Measurements from ENCODE around the gene RANBP9. TPM values are rescaled to one million over a fixed set of nuclear protein-coding genes. Genes with fewer than 3 reads are reported as not detected.

Gene RANBP9
- total and polyA plus RNA-seq, 9 of the 15 experiments (the other 6 are each of a cell fraction or from before 2014, with no cell fraction given): 27.5 to 130 (median 61.5) TPM

DNA sequence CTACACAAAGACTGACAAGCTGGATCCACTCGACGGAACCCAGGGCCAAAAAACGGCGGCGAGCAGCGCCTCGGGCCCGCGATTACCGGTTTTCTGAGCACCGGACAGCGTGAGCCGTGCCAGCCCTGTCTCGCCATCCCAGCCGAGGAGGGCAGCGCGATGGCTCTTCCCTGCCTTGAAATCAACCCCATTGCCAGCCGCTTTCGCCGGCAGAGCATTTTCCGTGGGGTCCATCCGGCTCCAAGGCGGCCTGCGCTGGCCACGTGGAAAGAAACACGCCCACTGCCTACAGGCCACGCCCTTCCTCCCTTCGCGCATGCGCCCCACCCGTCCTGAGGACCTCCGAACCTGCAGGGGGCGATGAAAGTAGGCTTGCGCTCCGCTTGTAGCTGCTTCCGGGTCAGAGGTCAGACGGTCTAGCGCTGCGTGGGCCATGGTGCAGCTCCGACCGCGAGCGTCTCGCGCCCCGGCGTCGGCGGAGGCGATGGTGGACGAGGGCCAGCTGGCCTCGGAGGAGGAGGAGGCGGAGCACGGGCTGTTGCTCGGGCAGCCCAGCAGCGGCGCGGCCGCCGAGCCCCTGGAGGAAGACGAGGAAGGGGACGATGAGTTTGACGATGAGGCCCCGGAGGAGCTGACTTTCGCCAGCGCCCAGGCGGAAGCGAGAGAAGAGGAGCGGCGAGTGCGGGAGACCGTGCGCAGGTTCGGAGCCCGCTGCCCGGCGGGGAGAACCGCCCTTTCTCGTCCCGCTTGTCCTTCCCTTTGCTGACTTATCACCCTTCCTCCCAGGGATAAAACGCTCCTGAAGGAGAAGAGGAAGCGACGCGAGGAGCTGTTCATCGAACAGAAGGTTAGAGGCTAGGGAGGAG lies 96.5 kb downstream of the RANBP9 start, which contains the start of gene NOL7 (continued):
- TF ChIP-seq HNRNPLL (IDR thresholded peaks at IDR 0.05; ENCODE audit: low read depth, low read length, poor library complexity, severe bottlenecking): peak; percentile 80
- TF ChIP-seq NCOA1 (IDR thresholded peaks at IDR 0.05; ENCODE audit: low read depth): no peak; the same call in 1 of the 2 replicates
- TF ChIP-seq, protein P1, sequence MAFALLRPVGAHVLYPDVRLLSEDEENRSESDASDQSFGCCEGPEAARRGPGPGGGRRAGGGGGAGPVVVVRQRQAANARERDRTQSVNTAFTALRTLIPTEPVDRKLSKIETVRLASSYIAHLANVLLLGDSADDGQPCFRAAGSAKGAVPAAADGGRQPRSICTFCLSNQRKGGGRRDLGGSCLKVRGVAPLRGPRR (CRISPR knock-in tag; IDR thresholded peaks at IDR 0.05): no peak
- no peak for TF ChIP-seq ZNF3 (CRISPR knock-in tag; IDR thresholded peaks at IDR 0.05)
- TF ChIP-seq ZNF644 (tag; IDR thresholded peaks at IDR 0.05; ENCODE audit: low read depth): no peak
- no peak; a peak in 1 of 4 replicates for TF ChIP-seq ETV6 (IDR thresholded peaks at IDR 0.05; ENCODE audit: borderline replicate concordance in 1 of 2, low read depth in 2 of 2, low read length in 1 of 2)
- TF ChIP-seq ETV6 (CRISPR knock-in tag; IDR thresholded peaks at IDR 0.05; ENCODE audit: borderline replicate concordance): no peak
- TF ChIP-seq NCOA4 (IDR thresholded peaks at IDR 0.05; ENCODE audit: partially characterized antibody): no peak
- TF ChIP-seq ZNF707 (CRISPR knock-in tag; conservative IDR thresholded peaks at IDR 0.05): no peak
- peak; percentile 68; the same call in 1 of the 2 replicates for TF ChIP-seq TCF3 (CRISPR knock-in tag; IDR thresholded peaks at IDR 0.05)
- no peak; the same call in 1 of the 2 replicates for TF ChIP-seq ZNF239 (CRISPR knock-in tag; IDR thresholded peaks at IDR 0.05)
- no peak for TF ChIP-seq ZNF124 (CRISPR knock-in tag; IDR thresholded peaks at IDR 0.05)
- no peak for TF ChIP-seq HMG20A (CRISPR knock-in tag; conservative IDR thresholded peaks at IDR 0.05)
- no peak for TF ChIP-seq SRSF7 (optimal IDR thresholded peaks at IDR 0.05; ENCODE audit: low read depth, low read length)
- peak; percentile 39; the same call in 1 of the 2 replicates for TF ChIP-seq STAT5A (IDR thresholded peaks at IDR 0.05; ENCODE audit: borderline replicate concordance, low read length)
- TF ChIP-seq, protein P2, sequence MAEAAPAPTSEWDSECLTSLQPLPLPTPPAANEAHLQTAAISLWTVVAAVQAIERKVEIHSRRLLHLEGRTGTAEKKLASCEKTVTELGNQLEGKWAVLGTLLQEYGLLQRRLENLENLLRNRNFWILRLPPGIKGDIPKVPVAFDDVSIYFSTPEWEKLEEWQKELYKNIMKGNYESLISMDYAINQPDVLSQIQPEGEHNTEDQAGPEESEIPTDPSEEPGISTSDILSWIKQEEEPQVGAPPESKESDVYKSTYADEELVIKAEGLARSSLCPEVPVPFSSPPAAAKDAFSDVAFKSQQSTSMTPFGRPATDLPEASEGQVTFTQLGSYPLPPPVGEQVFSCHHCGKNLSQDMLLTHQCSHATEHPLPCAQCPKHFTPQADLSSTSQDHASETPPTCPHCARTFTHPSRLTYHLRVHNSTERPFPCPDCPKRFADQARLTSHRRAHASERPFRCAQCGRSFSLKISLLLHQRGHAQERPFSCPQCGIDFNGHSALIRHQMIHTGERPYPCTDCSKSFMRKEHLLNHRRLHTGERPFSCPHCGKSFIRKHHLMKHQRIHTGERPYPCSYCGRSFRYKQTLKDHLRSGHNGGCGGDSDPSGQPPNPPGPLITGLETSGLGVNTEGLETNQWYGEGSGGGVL (CRISPR knock-in tag; IDR thresholded peaks at IDR 0.05): no peak
- no peak for TF ChIP-seq MIER1 (IDR thresholded peaks at IDR 0.05; ENCODE audit: low read depth)
- TF ChIP-seq CEBPB (tag; IDR thresholded peaks at IDR 0.05): no peak
- TF ChIP-seq, protein P3, sequence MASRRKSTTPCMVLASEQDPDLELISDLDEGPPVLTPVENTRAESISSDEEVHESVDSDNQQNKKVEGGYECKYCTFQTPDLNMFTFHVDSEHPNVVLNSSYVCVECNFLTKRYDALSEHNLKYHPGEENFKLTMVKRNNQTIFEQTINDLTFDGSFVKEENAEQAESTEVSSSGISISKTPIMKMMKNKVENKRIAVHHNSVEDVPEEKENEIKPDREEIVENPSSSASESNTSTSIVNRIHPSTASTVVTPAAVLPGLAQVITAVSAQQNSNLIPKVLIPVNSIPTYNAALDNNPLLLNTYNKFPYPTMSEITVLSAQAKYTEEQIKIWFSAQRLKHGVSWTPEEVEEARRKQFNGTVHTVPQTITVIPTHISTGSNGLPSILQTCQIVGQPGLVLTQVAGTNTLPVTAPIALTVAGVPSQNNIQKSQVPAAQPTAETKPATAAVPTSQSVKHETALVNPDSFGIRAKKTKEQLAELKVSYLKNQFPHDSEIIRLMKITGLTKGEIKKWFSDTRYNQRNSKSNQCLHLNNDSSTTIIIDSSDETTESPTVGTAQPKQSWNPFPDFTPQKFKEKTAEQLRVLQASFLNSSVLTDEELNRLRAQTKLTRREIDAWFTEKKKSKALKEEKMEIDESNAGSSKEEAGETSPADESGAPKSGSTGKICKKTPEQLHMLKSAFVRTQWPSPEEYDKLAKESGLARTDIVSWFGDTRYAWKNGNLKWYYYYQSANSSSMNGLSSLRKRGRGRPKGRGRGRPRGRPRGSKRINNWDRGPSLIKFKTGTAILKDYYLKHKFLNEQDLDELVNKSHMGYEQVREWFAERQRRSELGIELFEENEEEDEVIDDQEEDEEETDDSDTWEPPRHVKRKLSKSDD (conservative IDR thresholded peaks at IDR 0.05; ENCODE audit: low read length): no peak
- TF ChIP-seq NCOR1 (IDR thresholded peaks at IDR 0.05): peak; percentile 53
- TF ChIP-seq, protein P4, sequence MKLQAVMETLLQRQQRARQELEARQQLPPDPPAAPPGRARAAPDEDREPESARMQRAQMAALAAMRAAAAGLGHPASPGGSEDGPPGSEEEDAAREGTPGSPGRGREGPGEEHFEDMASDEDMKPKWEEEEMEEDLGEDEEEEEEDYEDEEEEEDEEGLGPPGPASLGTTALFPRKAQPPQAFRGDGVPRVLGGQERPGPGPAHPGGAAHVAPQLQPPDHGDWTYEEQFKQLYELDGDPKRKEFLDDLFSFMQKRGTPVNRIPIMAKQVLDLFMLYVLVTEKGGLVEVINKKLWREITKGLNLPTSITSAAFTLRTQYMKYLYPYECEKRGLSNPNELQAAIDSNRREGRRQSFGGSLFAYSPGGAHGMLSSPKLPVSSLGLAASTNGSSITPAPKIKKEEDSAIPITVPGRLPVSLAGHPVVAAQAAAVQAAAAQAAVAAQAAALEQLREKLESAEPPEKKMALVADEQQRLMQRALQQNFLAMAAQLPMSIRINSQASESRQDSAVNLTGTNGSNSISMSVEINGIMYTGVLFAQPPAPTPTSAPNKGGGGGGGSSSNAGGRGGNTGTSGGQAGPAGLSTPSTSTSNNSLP (IDR thresholded peaks at IDR 0.05; ENCODE audit: borderline replicate concordance, low read depth, low read length): no peak; the same call in 1 of the 2 replicates

Data from K562 (cell line).